Left kidney (tissue), 8 donors: Measurements from ENCODE around the gene MFSD2B. TPM values are rescaled to one million over a fixed set of nuclear protein-coding genes. Genes with fewer than 3 reads are reported as not detected.
"Not testable (repeated sequence)": the region's sequence is repeated elsewhere in the genome, so short reads cannot be mapped to it uniquely, and the experiment has no call there.

Source experiments
- DNase-seq: peaks from one replicate; pipeline ENCODE4 v3.0.0-alpha.2; 2013
- long read RNA-seq, 8 donors: transcript quantifications; one replicate each; lab custom pipeline, GENCODE V29; 2026
- polyA plus RNA-seq: library from polyadenylated mRNA; unstranded; fragments of 120-200 nt; gene quantifications from one replicate; pipeline ENCODE4 v1.2.1, GENCODE V29; 2013; ENCODE audit not compliant: insufficient read length

Gene MFSD2B
- polyA plus RNA-seq, result 2.4 TPM
- long read RNA-seq, donor 1, result 0 reads
- long read RNA-seq, donor 2, partial matches to known transcripts, result 6 of 6 reads
- long read RNA-seq, donor 2, other reads (novel, unspliced or antisense), result 0 of 6 reads
- long read RNA-seq, donor 3, partial matches to known transcripts, result 6 of 6 reads
- long read RNA-seq, donor 3, other reads (novel, unspliced or antisense), result 0 of 6 reads
- long read RNA-seq, donor 4, result 0 reads
- long read RNA-seq, donor 5, partial matches to known transcripts, result 9 of 9 reads
- long read RNA-seq, donor 5, other reads (novel, unspliced or antisense), result 0 of 9 reads
- long read RNA-seq, donor 6, partial matches to known transcripts, result 9 of 9 reads
- long read RNA-seq, donor 6, other reads (novel, unspliced or antisense), result 0 of 9 reads
- long read RNA-seq, donor 7, result 0 reads
- long read RNA-seq, donor 8, result 0 reads

GRCh38 chr2:24009680-24010476, at the start of gene MFSD2B:
Gene MFSD2B, plus strand, starts transcription at chr2:24010085. Its CDS starts 12 bp downstream, at chr2:24010097.
- DNase-seq, result no peak

GRCh38 chr2:23967846-23968245, 42.0 kb upstream of the MFSD2B start:
- no peak for DNase-seq

- no peak for DNase-seq
Measured at GRCh38 chr2:23976883-23977282, 33.0 kb upstream of the MFSD2B start.

GRCh38 chr2:23988371-23988770, 21.5 kb upstream of the MFSD2B start:
- DNase-seq, result no peak

- no peak for DNase-seq
Measured at GRCh38 chr2:23992931-23993330, 17.0 kb upstream of the MFSD2B start.

GRCh38 chr2:23993736-23994269, 16.1 kb upstream of the MFSD2B start:
- no peak for DNase-seq

- no peak for DNase-seq
Measured at GRCh38 chr2:23994567-23994966, 15.3 kb upstream of the MFSD2B start.

GRCh38 chr2:24007693-24008092, 2.2 kb upstream of the MFSD2B start:
- DNase-seq, result no peak

GRCh38 chr2:24008672-24009366, 1.1 kb upstream of the MFSD2B start:
- no peak for DNase-seq

- DNase-seq, result no peak
Measured at GRCh38 chr2:24009367-24009679, 562 bp upstream of the MFSD2B start.

- no peak for DNase-seq
Measured at GRCh38 chr2:24010477-24011249, 778 bp downstream of the MFSD2B start.

- no peak for DNase-seq
Measured at GRCh38 chr2:24011250-24012104, 1.6 kb downstream of the MFSD2B start.

GRCh38 chr2:24012521-24013188, 2.8 kb downstream of the MFSD2B start:
- DNase-seq, result no peak

GRCh38 chr2:24014902-24015301, 5.0 kb downstream of the MFSD2B start:
- DNase-seq, result not testable (repeated sequence)

GRCh38 chr2:24015562-24016375, 5.9 kb downstream of the MFSD2B start:
- DNase-seq, result no peak

GRCh38 chr2:24016376-24016761, 6.5 kb downstream of the MFSD2B start:
- DNase-seq, result no peak

- no peak for DNase-seq
Measured at GRCh38 chr2:24016853-24017703, 7.2 kb downstream of the MFSD2B start.

GRCh38 chr2:24017711-24018110, 7.8 kb downstream of the MFSD2B start:
- DNase-seq, result no peak
